AG04450 (cell line): ENCODE results near the gene ZNF682. TPM values are rescaled to one million over a fixed set of nuclear protein-coding genes. Genes with fewer than 3 reads are reported as not detected.
A peak's percentile ranks its signal among the peaks of the same experiment; 100 is the strongest.
"Not testable (repeated sequence)": the region's sequence is repeated elsewhere in the genome, so short reads cannot be mapped to it uniquely, and the experiment has no call there.

Source experiments
- CTCF ChIA-PET: fragments of 300-600, 350-600 bp; formaldehyde crosslinking; extraction: SDS; loops from one replicate; lab custom pipeline; 2022; ENCODE audit warnings: antibody characterized with exemption, inconsistent platforms; lab: Charles Lee
- POLR2A ChIA-PET: fragments of 350-600 bp; formaldehyde crosslinking; extraction: SDS; loops from one replicate; lab custom pipeline; 2021; ENCODE audit warnings: antibody characterized with exemption, inconsistent platforms; lab: Yijun Ruan, JAX
- DNase-seq: peaks from one replicate; pipeline ENCODE4 v3.0.0-alpha.2; 2011; ENCODE audit warnings: low read depth, low spot score
- H3K27ac ChIP-seq: one replicate; pipeline ENCODE4 v1.5.1; 2012; ENCODE audit warnings: low read depth, low read length, control low read depth
- H3K27me3 ChIP-seq: one replicate; pipeline ENCODE4 v1.6.0; 2012; ENCODE audit warnings: low read length; ENCODE audit not compliant: control insufficient read depth, insufficient read depth
- H3K4me3 ChIP-seq: 2 replicates; pipeline ENCODE4 v1.5.1; 2011; ENCODE audit warnings: mild to moderate bottlenecking, low read depth, low read length, control low read depth
- H3K9me3 ChIP-seq: 2 replicates; pipeline ENCODE4 v1.5.1; 2012; ENCODE audit warnings: low read length; ENCODE audit not compliant: control insufficient read depth, insufficient read depth
- polyA minus RNA-seq: library from RNA; depleted of rRNA, polyadenylated mRNA; stranded (reverse); fragments of >200 nt; gene quantifications from 2 replicates; pipeline ENCODE4 v1.2.3, GENCODE V29; 2011; rRNA and poly(A)+ RNA removed
- polyA plus RNA-seq: library from polyadenylated mRNA; depleted of rRNA; stranded (reverse); fragments of >200 nt; gene quantifications from 2 replicates; pipeline ENCODE4 v1.2.3, GENCODE V29; 2011; rRNA removed
- TF ChIP-seq, protein P1 (sequence below): IDR thresholded peaks from 2 replicates; pipeline ENCODE4 v1.5.1; 2011; ENCODE audit warnings: low read depth, low read length, control low read depth, inconsistent platforms

ZNF682 gene
- polyA plus RNA-seq (2.0 and 2.5 TPM in 2 replicates), polyA minus RNA-seq (0.92 and 1.4 TPM in 2 replicates)

DNA sequence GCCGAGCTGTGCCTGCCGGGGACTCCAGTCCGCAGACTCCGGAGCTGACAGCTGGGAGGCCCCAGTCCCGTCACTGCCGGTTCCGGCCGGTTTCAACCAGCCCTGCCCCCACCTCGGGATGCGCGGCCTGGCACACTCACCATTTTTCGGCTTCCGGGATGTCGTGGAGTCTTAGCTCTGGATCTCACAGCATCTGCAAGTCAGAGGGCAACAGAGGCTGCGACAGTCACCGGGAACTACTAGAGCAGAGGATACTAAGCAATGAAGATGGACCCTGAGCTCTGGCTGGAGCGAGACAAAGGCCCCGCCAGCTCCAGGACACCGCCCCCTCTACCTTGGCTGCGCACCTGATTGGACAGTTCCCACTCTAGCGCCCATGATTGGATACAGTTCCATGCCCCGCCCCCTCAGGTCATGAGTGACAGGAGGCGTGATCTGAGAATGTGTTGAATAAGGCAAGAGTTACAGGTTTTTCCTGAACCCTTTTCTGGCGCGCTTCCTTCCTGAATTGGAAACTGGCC, at the start of gene ZNF682:
Gene ZNF682 (minus strand): TSS at position 303 of the 521 bp plus-strand sequence. CDS start 160 bp downstream, at position 143.
- TF ChIP-seq, protein P1, sequence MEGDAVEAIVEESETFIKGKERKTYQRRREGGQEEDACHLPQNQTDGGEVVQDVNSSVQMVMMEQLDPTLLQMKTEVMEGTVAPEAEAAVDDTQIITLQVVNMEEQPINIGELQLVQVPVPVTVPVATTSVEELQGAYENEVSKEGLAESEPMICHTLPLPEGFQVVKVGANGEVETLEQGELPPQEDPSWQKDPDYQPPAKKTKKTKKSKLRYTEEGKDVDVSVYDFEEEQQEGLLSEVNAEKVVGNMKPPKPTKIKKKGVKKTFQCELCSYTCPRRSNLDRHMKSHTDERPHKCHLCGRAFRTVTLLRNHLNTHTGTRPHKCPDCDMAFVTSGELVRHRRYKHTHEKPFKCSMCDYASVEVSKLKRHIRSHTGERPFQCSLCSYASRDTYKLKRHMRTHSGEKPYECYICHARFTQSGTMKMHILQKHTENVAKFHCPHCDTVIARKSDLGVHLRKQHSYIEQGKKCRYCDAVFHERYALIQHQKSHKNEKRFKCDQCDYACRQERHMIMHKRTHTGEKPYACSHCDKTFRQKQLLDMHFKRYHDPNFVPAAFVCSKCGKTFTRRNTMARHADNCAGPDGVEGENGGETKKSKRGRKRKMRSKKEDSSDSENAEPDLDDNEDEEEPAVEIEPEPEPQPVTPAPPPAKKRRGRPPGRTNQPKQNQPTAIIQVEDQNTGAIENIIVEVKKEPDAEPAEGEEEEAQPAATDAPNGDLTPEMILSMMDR = no peak
- H3K27ac ChIP-seq = peak within 1 kb of the TSS; percentile 61
- peaks cover 18% of the 10 kb centered on the region; the same call in 1 of the 2 replicates for H3K9me3 ChIP-seq
- no peaks in the 10 kb centered on the region for H3K27me3 ChIP-seq
- ChIA-PET CTCF (interaction anchor here (0.6 kb wide), 1 partner anchor 14 kb away, joined by 6 read pairs; no protein-coding TSS in a partner anchor), POLR2A (interaction anchor here (0.6 to 1.7 kb wide), 8 partner anchors 13 to 1939 kb away, joined by 3 to 12 read pairs (median 3); partner anchors contain the start of genes ZNF253, ZNF66 and ZNF93)
- H3K4me3 ChIP-seq = peak within 1 kb of the TSS; percentile 87
- DNase-seq = peak; percentile 82

DNA sequence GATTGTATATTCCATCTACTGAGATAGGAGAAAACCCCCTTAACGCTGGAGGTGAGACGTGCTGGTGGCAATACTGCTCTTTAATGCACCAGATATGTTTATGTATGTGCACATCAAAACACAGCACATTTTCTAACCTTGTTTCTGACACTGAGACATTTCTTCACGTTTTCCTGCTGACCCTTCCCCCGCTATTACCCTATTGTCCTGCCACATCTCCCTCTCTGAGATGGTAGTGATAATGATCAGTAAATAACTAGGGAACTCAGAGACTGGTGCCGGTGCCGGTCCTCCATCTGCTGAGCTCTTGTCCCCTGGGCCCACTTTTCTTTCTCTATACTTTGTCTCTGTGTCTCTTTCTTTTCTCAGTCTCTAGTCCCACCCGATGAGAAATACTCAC, 43.6 kb upstream of the ZNF682 start:
- H3K4me3 ChIP-seq, POLR2A ChIA-PET, CTCF ChIA-PET, DNase-seq, H3K27me3 ChIP-seq, H3K27ac ChIP-seq: not testable (repeated sequence)
- H3K9me3 ChIP-seq = peaks cover 23% of the 10 kb centered on the region

DNA sequence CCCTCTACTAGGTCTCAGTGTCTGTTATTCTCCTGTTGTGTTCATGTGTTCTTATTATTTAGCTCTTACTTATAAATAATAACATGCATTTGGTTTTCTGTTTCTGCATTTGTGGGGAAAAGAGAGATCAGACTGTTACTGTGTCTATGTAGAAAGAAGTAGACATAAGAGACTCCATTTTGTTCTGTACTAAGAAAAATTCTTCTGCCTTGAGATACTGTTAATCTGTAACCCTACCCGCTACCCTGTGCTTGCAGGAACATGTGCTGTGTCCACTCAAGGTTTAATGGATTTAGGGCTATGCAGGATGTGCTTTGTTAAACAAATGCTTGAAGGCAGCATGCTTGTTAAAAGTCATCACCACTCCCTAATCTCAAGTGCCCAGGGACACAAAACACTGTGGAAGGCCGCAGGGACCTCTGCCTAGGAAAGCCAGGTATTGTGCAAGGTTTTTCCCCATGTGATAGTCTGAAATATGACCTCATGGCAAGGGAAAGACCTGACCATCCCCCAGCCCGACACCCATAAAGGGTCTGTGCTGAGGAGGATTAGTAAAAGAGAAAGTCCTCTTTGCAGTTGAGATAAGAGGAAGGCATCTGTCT, 43.0 kb upstream of the ZNF682 start:
- H3K27me3 ChIP-seq, H3K27ac ChIP-seq, POLR2A ChIA-PET, DNase-seq, H3K4me3 ChIP-seq, CTCF ChIA-PET: not testable (repeated sequence)
- peaks cover 19% of the 10 kb centered on the region for H3K9me3 ChIP-seq

DNA sequence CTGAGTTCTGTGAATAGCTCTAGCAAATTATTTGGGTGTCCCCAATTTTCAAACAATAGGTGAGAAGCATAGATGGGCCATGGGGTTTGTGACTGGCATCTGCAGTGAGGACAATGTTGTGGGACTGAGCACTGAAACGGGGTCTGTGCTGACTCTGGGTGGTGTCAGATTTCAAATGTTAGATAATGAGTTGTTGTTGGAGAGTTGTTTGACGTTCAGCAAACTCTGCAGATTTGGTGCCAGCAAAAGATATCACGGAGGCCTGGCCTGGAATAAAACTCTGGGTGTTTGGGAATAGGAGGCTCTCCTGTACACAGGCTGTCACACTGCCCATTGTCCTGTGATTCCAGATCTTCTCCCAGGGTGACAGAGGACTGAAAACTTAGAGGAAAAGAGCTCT, 41.4 kb upstream of the ZNF682 start:
- Histone ChIP-seq H3K4me3 (no peak overlapping the region), H3K9me3 (peaks cover 30% of the 10 kb centered on the region), H3K27ac (no peak overlapping the region), H3K27me3 (no peaks in the 10 kb centered on the region)
- TF ChIP-seq, protein P1 = no peak
- CTCF ChIA-PET = no interaction called here
- POLR2A ChIA-PET = no interaction called here
- no peak for DNase-seq

DNA sequence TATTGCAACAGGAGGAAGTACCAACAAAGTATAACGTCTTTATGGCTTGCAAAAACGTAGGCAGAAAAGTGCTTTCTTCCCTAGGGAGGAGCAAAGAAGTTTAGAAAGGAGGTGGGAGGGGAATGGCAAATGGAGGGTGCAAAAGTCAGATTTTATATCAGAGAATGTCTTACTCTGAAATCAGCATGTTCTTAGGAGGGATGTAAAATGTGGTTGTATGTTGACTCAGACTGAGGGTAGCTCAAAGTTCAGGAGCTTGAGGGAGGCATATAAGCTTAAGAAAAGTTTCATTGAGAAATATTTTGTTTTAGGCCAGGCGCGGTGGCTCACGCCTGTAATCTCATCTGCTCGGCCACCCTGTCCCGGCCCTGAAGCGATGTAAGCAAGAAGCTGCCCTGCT, 40.2 kb upstream of the ZNF682 start:
- Histone ChIP-seq H3K4me3 (peak overlapping the region; percentile 68), H3K27me3 (no peaks in the 10 kb centered on the region), H3K9me3 (peaks cover 25% of the 10 kb centered on the region), H3K27ac (no peak overlapping the region)
- ChIA-PET CTCF (interaction anchor here (0.7 to 1.0 kb wide), 3 partner anchors 114 to 212 kb away, joined by 3 to 6 read pairs (median 5); no protein-coding TSS in a partner anchor), POLR2A (interaction anchor here (0.7 to 0.8 kb wide), 2 partner anchors 27 to 346 kb away, joined by 4 to 7 read pairs; no protein-coding TSS in a partner anchor)
- DNase-seq = no peak
- TF ChIP-seq, protein P1 = no peak
